HCT116 (cell line): ENCODE measurements around the gene NBL1. TPM values are rescaled to one million over a fixed set of nuclear protein-coding genes. Genes with fewer than 3 reads are reported as not detected.

ENCODE experiments used
- ATAC-seq: fragments of 200-7000 bp; cut with Tn5 transposase; 2 replicates; pipeline ENCODE4 v1.9.1; 2020; ENCODE audit warnings: mild to moderate bottlenecking, moderate library complexity
- BruUV-seq: library from RNA; stranded (reverse); fragments of 400-500 nt; replicated peaks from 2 replicates; lab custom pipeline; 2021; lab: Mats Ljungman, UMichigan
- CTCF ChIA-PET: fragments of 300-600 bp; sonication (Branson Sonifier 250); formaldehyde crosslinking; loops from one replicate; lab custom pipeline; 2021; ENCODE audit warnings: antibody characterized with exemption; lab: Charles Lee
- POLR2A ChIA-PET: fragments of 300-600, 350-600 bp; sonication (Branson Sonifier 250); formaldehyde crosslinking; loops from one replicate; lab custom pipeline; 2021; ENCODE audit warnings: antibody characterized with exemption; lab: Charles Lee
- RAD21 ChIA-PET, 2 experiments: fragments of 300-600 bp; sonication (Branson Sonifier 250); formaldehyde crosslinking; loops; one replicate each; lab custom pipeline; 2023; ENCODE audit warnings: low total read pairs in 2 of 2; ENCODE audit not compliant: uncharacterized antibody in 2 of 2, unreplicated experiment in 2 of 2, low non-redundant PET in 1 of 2; lab: Charles Lee
- DNase-seq: peaks from one replicate; pipeline ENCODE4 v3.0.0-alpha.2; 2010; ENCODE audit warnings: low read depth, low spot score
- H2AFZ ChIP-seq: fragments of 200-600 bp; shearing (Covaris generic), sonication (generic); 2 replicates; pipeline ENCODE4 v1.6.1; 2017; ENCODE audit warnings: low read depth, mixed run types, mixed read lengths, antibody characterized with exemption, low read length; ENCODE audit not compliant: poor library complexity, severe bottlenecking
- H3K27ac ChIP-seq: 2 replicates; pipeline ENCODE4 v1.5.1; 2012; ENCODE audit warnings: low read depth, low read length
- H3K27me3 ChIP-seq: fragments of 200-600 bp; sonication (generic); 2 replicates; pipeline ENCODE4 v1.6.1; 2016; ENCODE audit warnings: mixed run types, low read length, mixed read lengths; ENCODE audit not compliant: insufficient read depth
- H3K36me3 ChIP-seq, 2 experiments: fragments of 200-500 bp in 1 of 2; fragments of 200-600 bp in 1 of 2; sonication (Bioruptor generic) in 1 of 2; sonication (generic) in 1 of 2; 2 replicates each; pipeline versions ENCODE4 v1.5.1 to v1.6.1; 2014 to 2016; ENCODE audit warnings: low read length in 2 of 2, inconsistent platforms in 1 of 2, mixed read lengths in 1 of 2, mixed run types in 1 of 2; ENCODE audit not compliant: insufficient read depth in 2 of 2, control insufficient read depth in 1 of 2
- H3K4me1 ChIP-seq, 2 experiments: fragments of 200-600 bp in 1 of 2; sonication (generic) in 1 of 2; 2 replicates each; pipeline versions ENCODE4 v1.5.1 to v1.6.1; 2012 to 2017; ENCODE audit warnings: low read length in 2 of 2, inconsistent platforms in 1 of 2, mild to moderate bottlenecking in 1 of 2, mixed read lengths in 1 of 2, mixed run types in 1 of 2, moderate library complexity in 1 of 2; ENCODE audit not compliant: insufficient read depth in 2 of 2, control insufficient read depth in 1 of 2
- H3K4me2 ChIP-seq: fragments of 200-600 bp; sonication (generic); 2 replicates; pipeline ENCODE4 v1.6.1; 2017; ENCODE audit warnings: mixed run types, low read length, mixed read lengths
- H3K4me3 ChIP-seq, 2 experiments: fragments of 200-600 bp in 1 of 2; sonication (generic) in 1 of 2; replicated peaks in 1 of 2; 2 replicates each; pipeline ENCODE4 v1.5.1; 2011 to 2016; ENCODE audit warnings: low read length in 2 of 2, control low read depth in 1 of 2, low read depth in 1 of 2, mild to moderate bottlenecking in 1 of 2, mixed read lengths in 1 of 2, mixed run types in 1 of 2
- H3K79me2 ChIP-seq: fragments of 200-600 bp; sonication (generic); 2 replicates; pipeline ENCODE4 v1.6.1; 2017; ENCODE audit warnings: mild to moderate bottlenecking, mixed run types, low read length, moderate library complexity, mixed read lengths; ENCODE audit not compliant: insufficient read depth
- H3K9ac ChIP-seq: fragments of 200-600 bp; sonication (generic); 2 replicates; pipeline ENCODE4 v1.6.1; 2016; ENCODE audit warnings: low read length, mixed read lengths
- H3K9me2 ChIP-seq: fragments of 200-600 bp; sonication (generic), shearing (Covaris generic); 2 replicates; pipeline ENCODE4 v1.6.1; 2017; ENCODE audit warnings: mixed run types, mild to moderate bottlenecking, moderate library complexity; ENCODE audit not compliant: insufficient read depth
- H3K9me3 ChIP-seq, 2 experiments: fragments of 200-500 bp in 1 of 2; fragments of 200-600 bp in 1 of 2; sonication (Bioruptor generic) in 1 of 2; sonication (generic) in 1 of 2; 2 replicates each; pipeline ENCODE4 v1.6.1; 2014 to 2017; ENCODE audit warnings: low read length in 2 of 2, mixed read lengths in 2 of 2, inconsistent platforms in 1 of 2, low read depth in 1 of 2, mild to moderate bottlenecking in 1 of 2, mixed run types in 1 of 2, moderate library complexity in 1 of 2; ENCODE audit not compliant: control insufficient read depth in 1 of 2, insufficient read depth in 1 of 2
- H4K20me1 ChIP-seq: fragments of 200-600 bp; sonication (generic), shearing (Covaris generic); 2 replicates; pipeline ENCODE4 v1.6.1; 2017; ENCODE audit warnings: mixed run types, mild to moderate bottlenecking, moderate library complexity; ENCODE audit not compliant: insufficient read depth
- CBX3 ChIP-seq: IDR thresholded peaks from 2 replicates; pipeline ENCODE4 v1.6.1; 2012; ENCODE audit warnings: low read depth
- CEBPB ChIP-seq: IDR thresholded peaks from 2 replicates; pipeline ENCODE4 v1.6.1; 2012; ENCODE audit warnings: low read depth
- ELF1 ChIP-seq: IDR thresholded peaks from 2 replicates; pipeline ENCODE4 v1.6.1; 2012; ENCODE audit warnings: low read depth, borderline replicate concordance
- EZH2phosphoT487 ChIP-seq: fragments of 200-600 bp; IDR thresholded peaks from 2 replicates; pipeline ENCODE4 v1.6.1; 2018; ENCODE audit warnings: antibody characterized with exemption, borderline replicate concordance
- POLR2AphosphoS5 ChIP-seq: IDR thresholded peaks from 2 replicates; pipeline ENCODE4 v1.6.1; 2011; ENCODE audit warnings: mild to moderate bottlenecking, low read depth, low read length, moderate library complexity
- SRF ChIP-seq: IDR thresholded peaks from 2 replicates; pipeline ENCODE4 v1.6.1; 2012; ENCODE audit warnings: low read depth
- YY1 ChIP-seq: IDR thresholded peaks from 2 replicates; pipeline ENCODE4 v1.6.1; 2011; ENCODE audit warnings: low read length, low read depth, moderate library complexity, mild to moderate bottlenecking; ENCODE audit not compliant: insufficient replicate concordance; ENCODE audit errors: extremely low read depth
- intact Hi-C: fragments of 100-400 bp; cut with micrococcal nuclease; formaldehyde crosslinking; loops from 2 replicates; pipeline ENCODE4 v1.10.0; 2022
- total RNA-seq: library from RNA; stranded (reverse); gene quantifications from one replicate; pipeline ENCODE4 v1.2.1, GENCODE V29; 2021; ENCODE audit not compliant: unreplicated experiment
- TF ChIP-seq, protein P1 (sequence below): IDR thresholded peaks from 2 replicates; pipeline ENCODE4 v1.6.1; 2012; ENCODE audit warnings: low read depth
- TF ChIP-seq, protein P2 (sequence below), 3 experiments: fragments of 200-600 bp in 1 of 3; sonication (generic) in 1 of 3; IDR thresholded peaks in 2 of 3; conservative IDR thresholded peaks in 1 of 3; 2 replicates each; pipeline ENCODE4 v1.5.1; 2012 to 2017; ENCODE audit warnings: low read depth in 2 of 3, low read length in 2 of 3, antibody characterized with exemption in 1 of 3, borderline replicate concordance in 1 of 3, control low read depth in 1 of 3, mild to moderate bottlenecking in 1 of 3, mixed read lengths in 1 of 3, mixed run types in 1 of 3, moderate library complexity in 1 of 3; ENCODE audit not compliant: insufficient read depth in 1 of 3
- TF ChIP-seq, protein P3 (sequence below): IDR thresholded peaks from 2 replicates; pipeline ENCODE4 v1.6.1; 2012
- TF ChIP-seq, protein P4 (sequence below): IDR thresholded peaks from 2 replicates; pipeline ENCODE4 v1.6.1; 2011; ENCODE audit warnings: mild to moderate bottlenecking, low read length, moderate library complexity; ENCODE audit not compliant: insufficient replicate concordance; ENCODE audit errors: extremely low read depth

Gene NBL1
- total RNA-seq, 1 experiment from 2014 or later = 75.4 TPM

DNA sequence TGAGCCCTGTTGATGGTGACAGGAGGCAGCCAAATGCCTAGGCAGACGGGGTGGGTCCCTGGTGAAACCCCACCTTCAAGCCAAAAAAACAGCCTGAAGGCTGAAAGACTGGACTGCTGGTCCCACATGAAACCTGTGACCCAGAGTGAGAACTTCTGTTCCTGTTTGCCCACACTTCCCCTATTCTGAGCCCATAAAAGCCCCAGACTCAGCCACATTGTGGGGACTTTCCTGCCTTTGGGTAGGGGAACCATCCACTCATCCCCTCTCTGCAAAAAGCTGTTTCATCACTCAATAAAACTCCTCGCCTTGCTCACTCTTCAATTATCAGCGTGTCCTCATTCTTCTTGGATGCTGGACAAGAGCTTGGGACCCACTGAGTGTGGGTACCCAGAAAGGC lies 45.7 kb downstream of the NBL1 start:
- Histone ChIP-seq H3K9me2 (no peaks in the 10 kb centered on the region), H3K27ac (no peak overlapping the region), H3K4me3 (no peak overlapping the region), H3K4me1 (no peaks in the 10 kb centered on the region), H3K27me3 (no peaks in the 10 kb centered on the region), H3K9me3 (no peaks in the 10 kb centered on the region), H3K36me3 (no peaks in the 10 kb centered on the region), H3K9ac (no peak overlapping the region)
- RAD21 ChIA-PET = no interaction called here
- CTCF ChIA-PET = interaction anchor here (0.8 kb wide), 1 partner anchor 26 kb away, joined by 3 read pairs; no protein-coding TSS in a partner anchor
- ATAC-seq (no peak), DNase-seq (no peak)
- intact Hi-C loops = no loop called here
- POLR2A ChIA-PET = interaction anchor here (0.7 kb wide), 1 partner anchor 13 kb away, joined by 3 read pairs; no protein-coding TSS in a partner anchor
- no TSS peak for BruUV-seq
- no peak for TF ChIP-seq ELF1
- TF ChIP-seq, all 23 proteins: peak for 0
- no peak overlapping the region for H3K4me2 ChIP-seq
- no peak overlapping the region for H2AFZ ChIP-seq
- H3K79me2 ChIP-seq = no peaks in the 10 kb centered on the region
- no peaks in the 10 kb centered on the region for H4K20me1 ChIP-seq

DNA sequence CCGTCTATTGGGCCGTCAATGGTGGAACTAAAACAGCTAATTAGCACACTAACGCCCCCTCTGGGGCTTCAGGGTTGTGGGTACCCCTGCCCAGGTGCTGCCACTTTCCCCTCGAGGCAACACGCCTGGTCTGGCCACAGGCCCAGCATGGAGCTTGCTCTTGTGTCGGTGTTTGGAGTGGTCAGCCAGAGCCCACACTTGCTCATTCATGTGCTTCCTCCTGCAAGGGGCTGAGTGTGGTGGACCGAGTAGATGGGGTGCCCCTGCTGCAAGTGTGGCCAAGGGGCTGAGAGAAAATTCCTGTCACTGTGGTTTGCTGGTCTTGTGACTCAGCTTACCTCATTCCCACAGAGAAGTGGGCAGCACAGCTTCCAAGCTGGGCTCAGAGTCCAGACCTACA lies 46.2 kb downstream of the NBL1 start:
- no peaks in the 10 kb centered on the region for H3K27me3 ChIP-seq
- H3K4me3 ChIP-seq = no peak overlapping the region
- DNase-seq = no peak
- ChIA-PET POLR2A (interaction anchor here (0.7 kb wide), 1 partner anchor 13 kb away, joined by 3 read pairs; no protein-coding TSS in a partner anchor), CTCF (interaction anchor here (0.8 kb wide), 1 partner anchor 25 kb away, joined by 3 read pairs; no protein-coding TSS in a partner anchor), RAD21 (no interaction called here)
- H3K79me2 ChIP-seq = no peaks in the 10 kb centered on the region
- BruUV-seq = no TSS peak
- H2AFZ ChIP-seq = no peak overlapping the region
- H3K27ac ChIP-seq = no peak overlapping the region
- no peaks in the 10 kb centered on the region for H4K20me1 ChIP-seq
- no peaks in the 10 kb centered on the region for H3K9me2 ChIP-seq
- no peak overlapping the region for H3K4me2 ChIP-seq
- H3K9ac ChIP-seq = no peak overlapping the region
- intact Hi-C loops = no loop called here
- H3K4me1 ChIP-seq = no peaks in the 10 kb centered on the region
- no peak for ATAC-seq
- no peaks in the 10 kb centered on the region for H3K36me3 ChIP-seq
- H3K9me3 ChIP-seq = no peaks in the 10 kb centered on the region
- TF ChIP-seq, protein P1, sequence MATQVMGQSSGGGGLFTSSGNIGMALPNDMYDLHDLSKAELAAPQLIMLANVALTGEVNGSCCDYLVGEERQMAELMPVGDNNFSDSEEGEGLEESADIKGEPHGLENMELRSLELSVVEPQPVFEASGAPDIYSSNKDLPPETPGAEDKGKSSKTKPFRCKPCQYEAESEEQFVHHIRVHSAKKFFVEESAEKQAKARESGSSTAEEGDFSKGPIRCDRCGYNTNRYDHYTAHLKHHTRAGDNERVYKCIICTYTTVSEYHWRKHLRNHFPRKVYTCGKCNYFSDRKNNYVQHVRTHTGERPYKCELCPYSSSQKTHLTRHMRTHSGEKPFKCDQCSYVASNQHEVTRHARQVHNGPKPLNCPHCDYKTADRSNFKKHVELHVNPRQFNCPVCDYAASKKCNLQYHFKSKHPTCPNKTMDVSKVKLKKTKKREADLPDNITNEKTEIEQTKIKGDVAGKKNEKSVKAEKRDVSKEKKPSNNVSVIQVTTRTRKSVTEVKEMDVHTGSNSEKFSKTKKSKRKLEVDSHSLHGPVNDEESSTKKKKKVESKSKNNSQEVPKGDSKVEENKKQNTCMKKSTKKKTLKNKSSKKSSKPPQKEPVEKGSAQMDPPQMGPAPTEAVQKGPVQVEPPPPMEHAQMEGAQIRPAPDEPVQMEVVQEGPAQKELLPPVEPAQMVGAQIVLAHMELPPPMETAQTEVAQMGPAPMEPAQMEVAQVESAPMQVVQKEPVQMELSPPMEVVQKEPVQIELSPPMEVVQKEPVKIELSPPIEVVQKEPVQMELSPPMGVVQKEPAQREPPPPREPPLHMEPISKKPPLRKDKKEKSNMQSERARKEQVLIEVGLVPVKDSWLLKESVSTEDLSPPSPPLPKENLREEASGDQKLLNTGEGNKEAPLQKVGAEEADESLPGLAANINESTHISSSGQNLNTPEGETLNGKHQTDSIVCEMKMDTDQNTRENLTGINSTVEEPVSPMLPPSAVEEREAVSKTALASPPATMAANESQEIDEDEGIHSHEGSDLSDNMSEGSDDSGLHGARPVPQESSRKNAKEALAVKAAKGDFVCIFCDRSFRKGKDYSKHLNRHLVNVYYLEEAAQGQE = no peak
- no peak for TF ChIP-seq YY1
- no peak for TF ChIP-seq CEBPB
- no peak for TF ChIP-seq ELF1
- TF ChIP-seq SRF = no peak
- no peak for TF ChIP-seq POLR2AphosphoS5
- no peak for TF ChIP-seq EZH2phosphoT487
- TF ChIP-seq, protein P2, sequence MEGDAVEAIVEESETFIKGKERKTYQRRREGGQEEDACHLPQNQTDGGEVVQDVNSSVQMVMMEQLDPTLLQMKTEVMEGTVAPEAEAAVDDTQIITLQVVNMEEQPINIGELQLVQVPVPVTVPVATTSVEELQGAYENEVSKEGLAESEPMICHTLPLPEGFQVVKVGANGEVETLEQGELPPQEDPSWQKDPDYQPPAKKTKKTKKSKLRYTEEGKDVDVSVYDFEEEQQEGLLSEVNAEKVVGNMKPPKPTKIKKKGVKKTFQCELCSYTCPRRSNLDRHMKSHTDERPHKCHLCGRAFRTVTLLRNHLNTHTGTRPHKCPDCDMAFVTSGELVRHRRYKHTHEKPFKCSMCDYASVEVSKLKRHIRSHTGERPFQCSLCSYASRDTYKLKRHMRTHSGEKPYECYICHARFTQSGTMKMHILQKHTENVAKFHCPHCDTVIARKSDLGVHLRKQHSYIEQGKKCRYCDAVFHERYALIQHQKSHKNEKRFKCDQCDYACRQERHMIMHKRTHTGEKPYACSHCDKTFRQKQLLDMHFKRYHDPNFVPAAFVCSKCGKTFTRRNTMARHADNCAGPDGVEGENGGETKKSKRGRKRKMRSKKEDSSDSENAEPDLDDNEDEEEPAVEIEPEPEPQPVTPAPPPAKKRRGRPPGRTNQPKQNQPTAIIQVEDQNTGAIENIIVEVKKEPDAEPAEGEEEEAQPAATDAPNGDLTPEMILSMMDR (IDR thresholded peaks at IDR 0.05 in 2 of 3, conservative IDR thresholded peaks at IDR 0.05 in 1 of 3; ENCODE audit: borderline replicate concordance in 1 of 3, insufficient read depth in 1 of 3, low read depth in 2 of 3, low read length in 2 of 3) = no peak
- no peak for TF ChIP-seq CBX3
- TF ChIP-seq, protein P3, sequence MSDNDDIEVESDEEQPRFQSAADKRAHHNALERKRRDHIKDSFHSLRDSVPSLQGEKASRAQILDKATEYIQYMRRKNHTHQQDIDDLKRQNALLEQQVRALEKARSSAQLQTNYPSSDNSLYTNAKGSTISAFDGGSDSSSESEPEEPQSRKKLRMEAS = no peak
- TF ChIP-seq, protein P4, sequence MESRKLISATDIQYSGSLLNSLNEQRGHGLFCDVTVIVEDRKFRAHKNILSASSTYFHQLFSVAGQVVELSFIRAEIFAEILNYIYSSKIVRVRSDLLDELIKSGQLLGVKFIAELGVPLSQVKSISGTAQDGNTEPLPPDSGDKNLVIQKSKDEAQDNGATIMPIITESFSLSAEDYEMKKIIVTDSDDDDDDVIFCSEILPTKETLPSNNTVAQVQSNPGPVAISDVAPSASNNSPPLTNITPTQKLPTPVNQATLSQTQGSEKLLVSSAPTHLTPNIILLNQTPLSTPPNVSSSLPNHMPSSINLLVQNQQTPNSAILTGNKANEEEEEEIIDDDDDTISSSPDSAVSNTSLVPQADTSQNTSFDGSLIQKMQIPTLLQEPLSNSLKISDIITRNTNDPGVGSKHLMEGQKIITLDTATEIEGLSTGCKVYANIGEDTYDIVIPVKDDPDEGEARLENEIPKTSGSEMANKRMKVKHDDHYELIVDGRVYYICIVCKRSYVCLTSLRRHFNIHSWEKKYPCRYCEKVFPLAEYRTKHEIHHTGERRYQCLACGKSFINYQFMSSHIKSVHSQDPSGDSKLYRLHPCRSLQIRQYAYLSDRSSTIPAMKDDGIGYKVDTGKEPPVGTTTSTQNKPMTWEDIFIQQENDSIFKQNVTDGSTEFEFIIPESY = no peak
